Measurements from ENCODE around the gene AOX1. TPM values are rescaled to one million over a fixed set of nuclear protein-coding genes. Genes with fewer than 3 reads are reported as not detected.
A peak's percentile ranks its signal among the peaks of the same experiment; 100 is the strongest.

Gene AOX1
- total RNA-seq, 3 donors from 2014 or later = 1.9 to 33.9 (median 17.8) TPM

GRCh38 chr2:200669308-200669707 is 83.5 kb downstream of the AOX1 start:
- no peaks in the 10 kb centered on the region for H3K4me1 ChIP-seq (ENCODE audit: low read depth)
- H3K9me3 ChIP-seq = no peaks in the 10 kb centered on the region
- DNase-seq = no peak
- H3K36me3 ChIP-seq (ENCODE audit: low read depth) = no peaks in the 10 kb centered on the region
- no peak overlapping the region for H3K4me3 ChIP-seq
- no peak for TF ChIP-seq CTCF (IDR thresholded peaks at IDR 0.05)
- no peak for ATAC-seq
- intact Hi-C loops (cut with DNase I, micrococcal nuclease) = no loop called here

GRCh38 chr2:200670313-200670712 is 84.5 kb downstream of the AOX1 start:
- H3K4me3 ChIP-seq = no peak overlapping the region
- DNase-seq (peak in 1 of 3 donors; percentile 18), ATAC-seq (no peak)
- no peaks in the 10 kb centered on the region for H3K9me3 ChIP-seq
- no peaks in the 10 kb centered on the region for H3K4me1 ChIP-seq (ENCODE audit: low read depth)
- no peaks in the 10 kb centered on the region for H3K36me3 ChIP-seq (ENCODE audit: low read depth)
- TF ChIP-seq CTCF (IDR thresholded peaks at IDR 0.05) = no peak
- intact Hi-C loops (cut with DNase I, micrococcal nuclease) = no loop called here

- DNase-seq (no peak), ATAC-seq (no peak)
- TF ChIP-seq CTCF (IDR thresholded peaks at IDR 0.05) = no peak
- H3K4me1 ChIP-seq (ENCODE audit: low read depth) = no peaks in the 10 kb centered on the region
- H3K4me3 ChIP-seq = no peak overlapping the region
- no peaks in the 10 kb centered on the region for H3K9me3 ChIP-seq
- no peaks in the 10 kb centered on the region for H3K36me3 ChIP-seq (ENCODE audit: low read depth)
- intact Hi-C loops (cut with DNase I, micrococcal nuclease) = no loop called here
Measured at GRCh38 chr2:200670751-200671150, 84.9 kb downstream of the AOX1 start.

GRCh38 chr2:200673191-200673590 is 87.4 kb downstream of the AOX1 start:
- no peak for ATAC-seq
- intact Hi-C loops (cut with DNase I, micrococcal nuclease) = no loop called here
- no peaks in the 10 kb centered on the region for H3K36me3 ChIP-seq (ENCODE audit: low read depth)

GRCh38 chr2:200674837-200675236 is 89.0 kb downstream of the AOX1 start:
- Histone ChIP-seq H3K4me3 (no peak overlapping the region), H3K36me3 (ENCODE audit: low read depth) (no peaks in the 10 kb centered on the region), H3K9me3 (no peaks in the 10 kb centered on the region), H3K4me1 (ENCODE audit: low read depth) (no peaks in the 10 kb centered on the region)
- intact Hi-C loops (cut with DNase I, micrococcal nuclease) = no loop called here
- TF ChIP-seq CTCF (IDR thresholded peaks at IDR 0.05) = no peak
- ATAC-seq = no peak
- DNase-seq = no peak

More at GRCh38 chr2:200673191-200673590, 87.4 kb downstream of the AOX1 start:
- TF ChIP-seq CTCF (IDR thresholded peaks at IDR 0.05) = no peak
- Histone ChIP-seq H3K4me1 (ENCODE audit: low read depth) (no peaks in the 10 kb centered on the region), H3K9me3 (no peaks in the 10 kb centered on the region), H3K4me3 (no peak overlapping the region)
- no peak for DNase-seq

- no peak for TF ChIP-seq CTCF (IDR thresholded peaks at IDR 0.05)
Measured at GRCh38 chr2:200677171-200677570, 91.4 kb downstream of the AOX1 start.

More at GRCh38 chr2:200677171-200677570, 91.4 kb downstream of the AOX1 start:
- no peaks in the 10 kb centered on the region for H3K36me3 ChIP-seq (ENCODE audit: low read depth)
- no peak overlapping the region for H3K4me3 ChIP-seq
- no peaks in the 10 kb centered on the region for H3K9me3 ChIP-seq
- ATAC-seq (no peak), DNase-seq (no peak)
- no peaks in the 10 kb centered on the region for H3K4me1 ChIP-seq (ENCODE audit: low read depth)
- intact Hi-C loops (cut with DNase I, micrococcal nuclease) = no loop called here

Data from mucosa of descending colon (tissue), 3 donors.